Measurements from ENCODE around the gene MOV10L1.

GRCh38 chr22:50200461-50201190 lies 110.8 kb downstream of the MOV10L1 start, which contains the start of gene SELENOO:
- TF ChIP-seq CTCF (IDR thresholded peaks at IDR 0.05), result peak in 1 of 6 experiments; percentile 2
- peak; percentile 65 to 85 for TF ChIP-seq POLR2A (IDR thresholded peaks at IDR 0.05)

All from thyroid gland (tissue), 4 donors.